Measurements from ENCODE around the gene RASL10B. TPM values are rescaled to one million over a fixed set of nuclear protein-coding genes. Genes with fewer than 3 reads are reported as not detected.

Gene RASL10B
- polyA plus RNA-seq, 1 donor (not counting 4 experiments of a cell fraction or from before 2014, with no cell fraction given), result 0.07 TPM

- Histone ChIP-seq H3K79me2 (ENCODE audit: control insufficient read depth, insufficient read depth, low read length) (no peaks in the 10 kb centered on the region), H3K9me3 (ENCODE audit: control insufficient read depth, low read depth, low read length) (no peaks in the 10 kb centered on the region), H3K4me1 (ENCODE audit: control insufficient read depth, extremely low read depth, insufficient read depth, low read length) (peaks cover 3% of the 10 kb centered on the region), H3K4me3 (ENCODE audit: control insufficient read depth in 2 of 3, extremely low read depth in 1 of 3, insufficient read depth in 2 of 3, low read depth in 1 of 3, low read length in 3 of 3) (no peak overlapping the region), H2AFZ (ENCODE audit: control insufficient read depth, low read length) (no peak overlapping the region), H4K20me1 (ENCODE audit: control insufficient read depth, extremely low read depth, insufficient read depth, low read length) (no peaks in the 10 kb centered on the region), H3K27ac (ENCODE audit: control insufficient read depth, insufficient read depth, low read length) (no peak overlapping the region), H3K36me3 (ENCODE audit: control insufficient read depth in 2 of 2, extremely low read depth in 1 of 2, insufficient read depth in 2 of 2, low read length in 2 of 2) (peaks cover 10 to 29% of the 10 kb centered on the region in 2 experiments), H3K9ac (ENCODE audit: control insufficient read depth, extremely low read depth, insufficient read depth, low read length) (no peak overlapping the region), H3K4me2 (ENCODE audit: control insufficient read depth, extremely low read depth, insufficient read depth, low read depth, low read length) (no peak overlapping the region), H3K27me3 (ENCODE audit: control insufficient read depth, extremely low read depth, insufficient read depth, low read length) (no peaks in the 10 kb centered on the region), H3K9me1 (ENCODE audit: control insufficient read depth, extremely low read depth, insufficient read depth, low read length) (no peaks in the 10 kb centered on the region)
- TF ChIP-seq EZH2 (IDR thresholded peaks at IDR 0.05; ENCODE audit: low read length), result no peak
- TF ChIP-seq, protein P1, sequence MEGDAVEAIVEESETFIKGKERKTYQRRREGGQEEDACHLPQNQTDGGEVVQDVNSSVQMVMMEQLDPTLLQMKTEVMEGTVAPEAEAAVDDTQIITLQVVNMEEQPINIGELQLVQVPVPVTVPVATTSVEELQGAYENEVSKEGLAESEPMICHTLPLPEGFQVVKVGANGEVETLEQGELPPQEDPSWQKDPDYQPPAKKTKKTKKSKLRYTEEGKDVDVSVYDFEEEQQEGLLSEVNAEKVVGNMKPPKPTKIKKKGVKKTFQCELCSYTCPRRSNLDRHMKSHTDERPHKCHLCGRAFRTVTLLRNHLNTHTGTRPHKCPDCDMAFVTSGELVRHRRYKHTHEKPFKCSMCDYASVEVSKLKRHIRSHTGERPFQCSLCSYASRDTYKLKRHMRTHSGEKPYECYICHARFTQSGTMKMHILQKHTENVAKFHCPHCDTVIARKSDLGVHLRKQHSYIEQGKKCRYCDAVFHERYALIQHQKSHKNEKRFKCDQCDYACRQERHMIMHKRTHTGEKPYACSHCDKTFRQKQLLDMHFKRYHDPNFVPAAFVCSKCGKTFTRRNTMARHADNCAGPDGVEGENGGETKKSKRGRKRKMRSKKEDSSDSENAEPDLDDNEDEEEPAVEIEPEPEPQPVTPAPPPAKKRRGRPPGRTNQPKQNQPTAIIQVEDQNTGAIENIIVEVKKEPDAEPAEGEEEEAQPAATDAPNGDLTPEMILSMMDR (optimal IDR thresholded peaks at IDR 0.05 in 1 of 3, IDR thresholded peaks at IDR 0.05 in 1 of 3, conservative IDR thresholded peaks at IDR 0.05 in 1 of 3; ENCODE audit: extremely low read depth in 1 of 3, insufficient read depth in 2 of 3, low read length in 3 of 3), result no peak
- dilution Hi-C loops (cut with MboI; ENCODE audit: extremely low pct_ligation_motif_present, low sequenced_read_pairs), result no loop called here
- DNase-seq (ENCODE audit: low read depth, low spot score) (no peak), FAIRE-seq (no peak)
Measured at GRCh38 chr17:35725058-35725457, 6.4 kb upstream of the RASL10B start.

GRCh38 chr17:35725802-35726126 lies 5.7 kb upstream of the RASL10B start:
- DNase-seq (ENCODE audit: low read depth, low spot score) (no peak), FAIRE-seq (no peak)
- no peaks in the 10 kb centered on the region for H3K9me1 ChIP-seq (ENCODE audit: control insufficient read depth, extremely low read depth, insufficient read depth, low read length)
- TF ChIP-seq, protein P1 (optimal IDR thresholded peaks at IDR 0.05 in 1 of 3, IDR thresholded peaks at IDR 0.05 in 1 of 3, conservative IDR thresholded peaks at IDR 0.05 in 1 of 3; ENCODE audit: extremely low read depth in 1 of 3, insufficient read depth in 2 of 3, low read length in 3 of 3), result no peak
- no peak for TF ChIP-seq EZH2 (IDR thresholded peaks at IDR 0.05; ENCODE audit: low read length)
- no peak overlapping the region for H3K9ac ChIP-seq (ENCODE audit: control insufficient read depth, extremely low read depth, insufficient read depth, low read length)
- no peaks in the 10 kb centered on the region for H3K27me3 ChIP-seq (ENCODE audit: control insufficient read depth, extremely low read depth, insufficient read depth, low read length)
- dilution Hi-C loops (cut with MboI; ENCODE audit: extremely low pct_ligation_motif_present, low sequenced_read_pairs), result no loop called here
- no peak overlapping the region for H3K4me3 ChIP-seq (ENCODE audit: control insufficient read depth in 2 of 3, extremely low read depth in 1 of 3, insufficient read depth in 2 of 3, low read depth in 1 of 3, low read length in 3 of 3)
- no peak overlapping the region for H2AFZ ChIP-seq (ENCODE audit: control insufficient read depth, low read length)
- no peaks in the 10 kb centered on the region for H3K79me2 ChIP-seq (ENCODE audit: control insufficient read depth, insufficient read depth, low read length)
- H3K36me3 ChIP-seq (ENCODE audit: control insufficient read depth in 2 of 2, extremely low read depth in 1 of 2, insufficient read depth in 2 of 2, low read length in 2 of 2), result peaks cover 10 to 29% of the 10 kb centered on the region in 2 experiments
- H3K4me2 ChIP-seq (ENCODE audit: control insufficient read depth, extremely low read depth, insufficient read depth, low read depth, low read length), result no peak overlapping the region
- peaks cover 3% of the 10 kb centered on the region for H3K4me1 ChIP-seq (ENCODE audit: control insufficient read depth, extremely low read depth, insufficient read depth, low read length)
- H3K9me3 ChIP-seq (ENCODE audit: control insufficient read depth, low read depth, low read length), result no peaks in the 10 kb centered on the region
- H4K20me1 ChIP-seq (ENCODE audit: control insufficient read depth, extremely low read depth, insufficient read depth, low read length), result no peaks in the 10 kb centered on the region
- H3K27ac ChIP-seq (ENCODE audit: control insufficient read depth, insufficient read depth, low read length), result no peak overlapping the region

All from keratinocyte (primary cell).